Measurements from ENCODE around the gene TSPAN1.

The TSPAN1 gene

GRCh38 chr1:46160212-46160611 lies 14.7 kb upstream of the TSPAN1 start:
- no peak for DNase-seq (ENCODE audit: low read depth in 2 of 2)

GRCh38 chr1:46166521-46167462 lies 8.1 kb upstream of the TSPAN1 start:
- DNase-seq (ENCODE audit: low read depth in 2 of 2) = no peak

GRCh38 chr1:46168477-46168876 lies 6.4 kb upstream of the TSPAN1 start:
- no peak for DNase-seq (ENCODE audit: low read depth in 2 of 2)

GRCh38 chr1:46169811-46170454 lies 5.0 kb upstream of the TSPAN1 start:
- no peak for DNase-seq (ENCODE audit: low read depth in 2 of 2)

GRCh38 chr1:46171351-46171750 lies 3.5 kb upstream of the TSPAN1 start:
- DNase-seq (ENCODE audit: low read depth in 2 of 2) = no peak

- DNase-seq (ENCODE audit: low read depth in 2 of 2) = no peak
These were observed 3.0 kb upstream of the TSPAN1 start for GRCh38 chr1:46171871-46172270.

- DNase-seq (ENCODE audit: low read depth in 2 of 2) = no peak
These were observed 2.6 kb upstream of the TSPAN1 start for GRCh38 chr1:46172321-46172720.

GRCh38 chr1:46173361-46173856 lies 1.5 kb upstream of the TSPAN1 start:
- DNase-seq (ENCODE audit: low read depth in 2 of 2) = no peak

GRCh38 chr1:46175243-46175642 lies 356 bp downstream of the TSPAN1 start:
- DNase-seq (ENCODE audit: low read depth in 2 of 2) = no peak

- DNase-seq (ENCODE audit: low read depth in 2 of 2) = no peak
These were observed 1.5 kb downstream of the TSPAN1 start, which contains the start of gene P3R3URF for GRCh38 chr1:46176211-46176865. TSS of gene P3R3URF (minus strand) at chr1:46176488. CDS start at chr1:46176471, 17 bp downstream.

GRCh38 chr1:46179138-46180081 lies 4.5 kb downstream of the TSPAN1 start:
- DNase-seq (ENCODE audit: low read depth in 2 of 2) = peak; percentile 13 to 46

GRCh38 chr1:46180082-46180616 lies 5.3 kb downstream of the TSPAN1 start:
- no peak for DNase-seq (ENCODE audit: low read depth in 2 of 2)

GRCh38 chr1:46181343-46182260 lies 6.7 kb downstream of the TSPAN1 start:
- no peak for DNase-seq (ENCODE audit: low read depth in 2 of 2)

- no peak for DNase-seq (ENCODE audit: low read depth in 2 of 2)
These were observed 8.4 kb downstream of the TSPAN1 start for GRCh38 chr1:46183079-46183847.

GRCh38 chr1:46183926-46184557 lies 9.2 kb downstream of the TSPAN1 start:
- DNase-seq (ENCODE audit: low read depth in 2 of 2) = no peak

- no peak for DNase-seq (ENCODE audit: low read depth in 2 of 2)
These were observed 10.2 kb downstream of the TSPAN1 start for GRCh38 chr1:46184920-46185658.

GRCh38 chr1:46186076-46186475 lies 11.2 kb downstream of the TSPAN1 start:
- no peak for DNase-seq (ENCODE audit: low read depth in 2 of 2)
